Fibroblast of lung (primary cell): ENCODE data around the gene CDC26. TPM values are rescaled to one million over a fixed set of nuclear protein-coding genes. Genes with fewer than 3 reads are reported as not detected.

ENCODE experiments used
- DNase-seq, 2 donors: peaks; one replicate each; pipeline versions ENCODE4 v3.0.0 to v3.0.0-alpha.2; 2010; ENCODE audit warnings: low read depth in 2 of 2
- H2AFZ ChIP-seq: 2 replicates; pipeline ENCODE4 v1.5.1; 2012; ENCODE audit warnings: low read length, control low read depth, inconsistent platforms
- H3K27ac ChIP-seq: 2 replicates; pipeline ENCODE4 v1.5.1; 2011; ENCODE audit warnings: low read length, control low read depth; ENCODE audit not compliant: insufficient read depth
- H3K27me3 ChIP-seq: 2 replicates; pipeline ENCODE4 v1.5.1; 2011; ENCODE audit warnings: mild to moderate bottlenecking, low read length; ENCODE audit not compliant: control insufficient read depth, insufficient read depth
- H3K36me3 ChIP-seq: 2 replicates; pipeline ENCODE4 v1.5.1; 2011; ENCODE audit warnings: low read length; ENCODE audit not compliant: control insufficient read depth, insufficient read depth
- H3K4me1 ChIP-seq: 2 replicates; pipeline ENCODE4 v1.5.1; 2011; ENCODE audit warnings: low read length; ENCODE audit not compliant: control insufficient read depth, insufficient read depth; ENCODE audit errors: extremely low read depth
- H3K4me2 ChIP-seq: 2 replicates; pipeline ENCODE4 v1.5.1; 2011; ENCODE audit warnings: low read length, control low read depth; ENCODE audit not compliant: insufficient read depth; ENCODE audit errors: extremely low read depth
- H3K4me3 ChIP-seq, 4 experiments: fragments of 200-600 bp in 1 of 4; sonication (generic) in 1 of 4; replicated peaks in 1 of 4; 2 replicates each; pipeline ENCODE4 v1.5.1; 2011 to 2016; ENCODE audit warnings: low read length in 4 of 4, low read depth in 3 of 4, mild to moderate bottlenecking in 3 of 4, control low read depth in 2 of 4, inconsistent platforms in 1 of 4, mixed read lengths in 1 of 4; ENCODE audit not compliant: insufficient read depth in 1 of 4; ENCODE audit errors: control extremely low read depth in 1 of 4
- H3K79me2 ChIP-seq: 2 replicates; pipeline ENCODE4 v1.5.1; 2012; ENCODE audit warnings: mild to moderate bottlenecking, low read length, inconsistent platforms; ENCODE audit not compliant: control insufficient read depth, insufficient read depth
- H3K9ac ChIP-seq: 2 replicates; pipeline ENCODE4 v1.5.1; 2011; ENCODE audit warnings: mild to moderate bottlenecking, low read length, control low read depth; ENCODE audit not compliant: insufficient read depth
- H3K9me3 ChIP-seq: 2 replicates; pipeline ENCODE4 v1.5.1; 2012; ENCODE audit warnings: low read depth, low read length; ENCODE audit not compliant: control insufficient read depth, insufficient read depth
- H4K20me1 ChIP-seq: 2 replicates; pipeline ENCODE4 v1.5.1; 2011; ENCODE audit warnings: low read length; ENCODE audit not compliant: control insufficient read depth, insufficient read depth; ENCODE audit errors: extremely low read depth
- CTCF ChIP-seq, 2 donors: IDR thresholded peaks in 1 of 2; conservative IDR thresholded peaks in 1 of 2; 1 replicate in 1 of 2; 2 replicates in 1 of 2; pipeline ENCODE4 v1.5.1; 2011 to 2012; ENCODE audit warnings: low read length in 2 of 2, control low read depth in 1 of 2, inconsistent platforms in 1 of 2, low read depth in 1 of 2, mild to moderate bottlenecking in 1 of 2
- EZH2 ChIP-seq: IDR thresholded peaks from 2 replicates; pipeline ENCODE4 v1.5.1; 2012; ENCODE audit warnings: low read length, control low read depth, mild to moderate bottlenecking; ENCODE audit errors: missing control alignments
- polyA plus RNA-seq, 2 donors: library from polyadenylated mRNA; depleted of rRNA in 1 of 2; stranded (reverse) in 1 of 2; unstranded in 1 of 2; fragments of >200 nt; gene quantifications; 2 replicates each; pipeline ENCODE4 v1.2.1, GENCODE V29; 2011 to 2012; ENCODE audit warnings: missing spikeins in 1 of 2
- total RNA-seq: library from RNA; depleted of rRNA; stranded (reverse); fragments of >200 nt; gene quantifications from 2 replicates; pipeline ENCODE4 v1.2.1, GENCODE V29; 2014

The CDC26 gene
- total and polyA plus RNA-seq, 2 donors (not counting 1 experiment from before 2014, with no cell fraction given): 33.9 to 63.2 TPM

- H3K9ac ChIP-seq: no peak overlapping the region
- no peaks in the 10 kb centered on the region for H4K20me1 ChIP-seq
- H3K36me3 ChIP-seq: no peaks in the 10 kb centered on the region
- H3K4me1 ChIP-seq: no peaks in the 10 kb centered on the region
- H3K27ac ChIP-seq: no peak overlapping the region
- TF ChIP-seq EZH2 (no peak), CTCF (conservative IDR thresholded peaks at IDR 0.05 in 1 of 2, IDR thresholded peaks at IDR 0.05 in 1 of 2; ENCODE audit: low read depth in 1 of 2, low read length in 2 of 2) (no peak)
- no peaks in the 10 kb centered on the region for H3K9me3 ChIP-seq
- H3K79me2 ChIP-seq: no peaks in the 10 kb centered on the region
- peaks cover 3% of the 10 kb centered on the region for H3K27me3 ChIP-seq
- H2AFZ ChIP-seq: no peak overlapping the region
- H3K4me2 ChIP-seq: no peak overlapping the region
- DNase-seq: no peak
- H3K4me3 ChIP-seq: no peak overlapping the region
Measured at GRCh38 chr9:113306566-113306965, 31.2 kb upstream of the CDC26 start.

- Histone ChIP-seq H3K4me3 (no peak within 1 kb of the TSS), H3K79me2 (no peaks in the 10 kb centered on the region), H3K36me3 (no peaks in the 10 kb centered on the region), H3K9ac (no peak within 1 kb of the TSS), H3K4me2 (no peak within 1 kb of the TSS), H2AFZ (no peak within 1 kb of the TSS), H3K9me3 (no peaks in the 10 kb centered on the region), H3K27ac (no peak within 1 kb of the TSS), H3K4me1 (no peaks in the 10 kb centered on the region), H4K20me1 (no peaks in the 10 kb centered on the region), H3K27me3 (peaks cover 3% of the 10 kb centered on the region)
- DNase-seq: no peak
- no peak for TF ChIP-seq CTCF (conservative IDR thresholded peaks at IDR 0.05 in 1 of 2, IDR thresholded peaks at IDR 0.05 in 1 of 2; ENCODE audit: low read depth in 1 of 2, low read length in 2 of 2)
Measured at GRCh38 chr9:113302792-113303418, 27.5 kb upstream of the CDC26 start, which contains the start of gene RNF183. TSS of gene RNF183 (minus strand) at chr9:113303376. CDS start at chr9:113298184, 5,192 bp downstream.

- TF ChIP-seq EZH2 (no peak), CTCF (conservative IDR thresholded peaks at IDR 0.05 in 1 of 2, IDR thresholded peaks at IDR 0.05 in 1 of 2; ENCODE audit: low read depth in 1 of 2, low read length in 2 of 2) (no peak)
- H3K9ac ChIP-seq: no peak overlapping the region
- no peaks in the 10 kb centered on the region for H3K79me2 ChIP-seq
- H3K27ac ChIP-seq: no peak overlapping the region
- H3K4me3 ChIP-seq: no peak overlapping the region
- peaks cover 3% of the 10 kb centered on the region for H3K27me3 ChIP-seq
- H3K4me2 ChIP-seq: no peak overlapping the region
- H3K9me3 ChIP-seq: no peaks in the 10 kb centered on the region
- H2AFZ ChIP-seq: no peak overlapping the region
- H4K20me1 ChIP-seq: no peaks in the 10 kb centered on the region
- H3K36me3 ChIP-seq: no peaks in the 10 kb centered on the region
- no peaks in the 10 kb centered on the region for H3K4me1 ChIP-seq
- no peak for DNase-seq
Measured at GRCh38 chr9:113301548-113301947, 26.2 kb upstream of the CDC26 start.
